SU-DHL-6 (cell line): ENCODE results near the gene IQCH.
"Not testable (repeated sequence)": the region's sequence is repeated elsewhere in the genome, so short reads cannot be mapped to it uniquely, and the experiment has no call there.

Experiments used
- H2AFZ ChIP-seq: fragments of 200-600 bp; sonication (generic); 2 replicates; pipeline ENCODE4 v1.6.1; 2014; ENCODE audit warnings: low read depth, mild to moderate bottlenecking, moderate library complexity, mixed read lengths, antibody characterized with exemption, low read length; ENCODE audit not compliant: severe bottlenecking
- H3F3A ChIP-seq: fragments of 200-600 bp; shearing (Covaris generic); 2 replicates; pipeline ENCODE4 v1.6.0; 2016; ENCODE audit warnings: antibody characterized with exemption, mild to moderate bottlenecking; ENCODE audit not compliant: insufficient read depth
- H3K27ac ChIP-seq: fragments of 200-600 bp; sonication (generic); 2 replicates; pipeline ENCODE4 v1.5.1; 2016; ENCODE audit warnings: low read depth, mild to moderate bottlenecking, low read length, moderate library complexity, mixed read lengths
- H3K27me3 ChIP-seq: fragments of 200-600 bp; sonication (generic), shearing (Covaris generic); 2 replicates; pipeline ENCODE4 v1.6.0; 2014; ENCODE audit warnings: mild to moderate bottlenecking, low read length
- H3K36me3 ChIP-seq: fragments of 200-600 bp; sonication (generic); 2 replicates; pipeline ENCODE4 v1.6.1; 2014; ENCODE audit warnings: mild to moderate bottlenecking, low read length, mixed read lengths
- H3K4me2 ChIP-seq: fragments of 300-600, 200-600 bp; shearing (Covaris generic), sonication (generic); 2 replicates; pipeline ENCODE4 v1.6.0; 2014; ENCODE audit warnings: low read length, low read depth, mild to moderate bottlenecking; ENCODE audit not compliant: poor library complexity, severe bottlenecking
- H3K4me3 ChIP-seq: fragments of 200-600 bp; sonication (generic); 2 replicates; pipeline ENCODE4 v1.5.1; 2014; ENCODE audit warnings: antibody characterized with exemption, low read length, mild to moderate bottlenecking, mixed read lengths; ENCODE audit not compliant: insufficient read depth, poor library complexity, severe bottlenecking
- H3K79me2 ChIP-seq: fragments of 200-600 bp; sonication (generic); 2 replicates; pipeline ENCODE4 v1.6.1; 2014; ENCODE audit warnings: mild to moderate bottlenecking, low read length, moderate library complexity; ENCODE audit not compliant: insufficient read depth
- H3K9ac ChIP-seq: fragments of 200-600 bp; sonication (generic); 2 replicates; pipeline ENCODE4 v1.7.0; 2014; ENCODE audit warnings: mild to moderate bottlenecking, low read length
- H3K9me2 ChIP-seq: fragments of 200-600 bp; sonication (generic); replicated peaks from 2 replicates; pipeline ENCODE4 v1.6.1; 2014; ENCODE audit warnings: low read length; ENCODE audit not compliant: insufficient read depth
- H3K9me3 ChIP-seq: fragments of 200-600 bp; sonication (generic); 2 replicates; pipeline ENCODE4 v1.6.1; 2014; ENCODE audit warnings: low read length, mixed read lengths; ENCODE audit not compliant: insufficient read depth
- H4K20me1 ChIP-seq: fragments of 200-600 bp; sonication (generic); 2 replicates; pipeline ENCODE4 v1.6.1; 2014; ENCODE audit warnings: low read depth, mild to moderate bottlenecking, antibody characterized with exemption, low read length, moderate library complexity, mixed read lengths
- EZH2phosphoT487 ChIP-seq: fragments of 200-600 bp; sonication (generic), shearing (Covaris generic); conservative IDR thresholded peaks from 2 replicates; pipeline ENCODE4 v1.6.1; 2018; ENCODE audit warnings: mild to moderate bottlenecking, antibody characterized with exemption, low read length, moderate library complexity, mixed read lengths
- TF ChIP-seq, protein P1 (sequence below): fragments of 200-600 bp; sonication (generic); IDR thresholded peaks from one replicate; pipeline ENCODE4 v1.5.1; 2017; ENCODE audit warnings: antibody characterized with exemption, mild to moderate bottlenecking, low read length, moderate library complexity; ENCODE audit not compliant: insufficient read depth, poor library complexity, severe bottlenecking

Gene IQCH

DNA sequence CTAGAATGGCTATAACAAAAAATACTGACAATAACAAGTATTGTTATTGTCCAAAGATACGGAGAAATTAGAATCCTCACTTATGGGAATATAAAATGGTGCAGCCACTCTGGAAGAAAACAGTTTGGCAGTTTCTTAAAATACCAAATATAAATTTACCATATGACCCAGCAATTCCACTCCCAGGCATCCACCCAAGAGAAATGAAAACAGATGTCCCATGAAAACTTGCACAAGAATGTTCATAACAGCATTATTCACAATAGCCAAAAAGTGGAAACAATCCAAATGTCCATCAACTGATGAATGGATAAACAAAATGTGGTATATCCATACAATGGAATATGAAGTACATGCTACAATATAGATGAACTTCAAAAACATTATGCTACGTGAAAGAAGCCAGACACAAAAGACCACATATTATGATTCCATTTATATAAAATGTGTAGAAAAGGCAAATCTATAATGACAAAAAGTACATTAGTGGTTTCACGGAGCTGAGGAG, 9.6 kb upstream of the IQCH start:
- Histone ChIP-seq H3K79me2 (peaks cover 69% of the 10 kb centered on the region), H2AFZ (no peak overlapping the region), H3F3A (0 out of 2 replicates have a peak, but pooled peaks cover 5% of the 10 kb centered on the region), H3K9ac (no peak overlapping the region), H3K9me2 (no peaks in the 10 kb centered on the region), H3K27ac (no peak overlapping the region), H3K36me3 (no peaks in the 10 kb centered on the region), H3K4me3 (no peak overlapping the region), H4K20me1 (0 out of 2 replicates have a peak, but pooled peaks cover 6% of the 10 kb centered on the region), H3K4me2 (no peak overlapping the region), H3K9me3 (no peaks in the 10 kb centered on the region), H3K27me3 (no peaks in the 10 kb centered on the region)
- no peak for TF ChIP-seq EZH2phosphoT487
- TF ChIP-seq, protein P1, sequence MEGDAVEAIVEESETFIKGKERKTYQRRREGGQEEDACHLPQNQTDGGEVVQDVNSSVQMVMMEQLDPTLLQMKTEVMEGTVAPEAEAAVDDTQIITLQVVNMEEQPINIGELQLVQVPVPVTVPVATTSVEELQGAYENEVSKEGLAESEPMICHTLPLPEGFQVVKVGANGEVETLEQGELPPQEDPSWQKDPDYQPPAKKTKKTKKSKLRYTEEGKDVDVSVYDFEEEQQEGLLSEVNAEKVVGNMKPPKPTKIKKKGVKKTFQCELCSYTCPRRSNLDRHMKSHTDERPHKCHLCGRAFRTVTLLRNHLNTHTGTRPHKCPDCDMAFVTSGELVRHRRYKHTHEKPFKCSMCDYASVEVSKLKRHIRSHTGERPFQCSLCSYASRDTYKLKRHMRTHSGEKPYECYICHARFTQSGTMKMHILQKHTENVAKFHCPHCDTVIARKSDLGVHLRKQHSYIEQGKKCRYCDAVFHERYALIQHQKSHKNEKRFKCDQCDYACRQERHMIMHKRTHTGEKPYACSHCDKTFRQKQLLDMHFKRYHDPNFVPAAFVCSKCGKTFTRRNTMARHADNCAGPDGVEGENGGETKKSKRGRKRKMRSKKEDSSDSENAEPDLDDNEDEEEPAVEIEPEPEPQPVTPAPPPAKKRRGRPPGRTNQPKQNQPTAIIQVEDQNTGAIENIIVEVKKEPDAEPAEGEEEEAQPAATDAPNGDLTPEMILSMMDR = no peak

DNA sequence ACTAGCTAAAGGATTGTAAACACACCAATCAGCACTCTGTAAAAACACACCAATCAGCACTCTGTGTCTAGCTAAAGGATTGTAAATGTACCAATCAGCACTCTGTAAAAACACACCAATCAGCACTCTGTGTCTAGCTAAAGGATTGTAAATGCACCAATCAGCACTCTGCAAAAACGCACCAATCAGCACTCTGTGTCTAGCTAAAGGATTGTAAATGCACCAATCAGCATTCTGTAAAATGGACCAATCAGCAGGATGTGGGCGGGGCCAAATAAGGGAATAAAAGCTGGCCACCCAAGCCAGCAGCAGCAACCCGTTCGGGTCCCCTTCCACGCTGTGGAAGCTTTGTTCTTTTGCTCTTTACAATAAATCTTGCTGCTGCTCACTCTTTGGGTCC, 8.0 kb upstream of the IQCH start:
- not testable (repeated sequence) for H3F3A ChIP-seq, H3K27me3 ChIP-seq

DNA sequence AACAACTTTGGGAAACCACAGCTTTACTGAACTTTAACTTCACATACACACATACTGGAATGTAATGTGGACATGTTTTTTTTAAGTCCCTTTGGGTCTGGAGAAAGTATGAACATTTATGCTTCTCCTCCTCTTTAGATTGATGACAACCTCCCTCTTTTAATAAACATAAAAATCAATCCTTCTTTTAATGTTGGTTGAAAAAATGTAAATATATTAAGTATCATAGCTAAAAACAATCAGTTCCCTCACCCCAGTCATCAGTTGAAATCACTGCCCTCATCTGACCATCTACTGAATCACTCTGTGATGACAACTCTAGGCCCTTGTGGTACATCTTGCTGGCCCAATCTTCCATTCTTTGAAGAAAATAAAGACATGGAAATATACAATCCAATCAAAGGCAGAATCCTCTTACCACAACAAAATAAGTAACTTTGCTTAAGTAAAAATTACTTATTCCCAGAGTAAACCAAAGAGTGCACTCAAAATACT, 6.5 kb upstream of the IQCH start:
- Histone ChIP-seq H3K4me3 (no peak overlapping the region), H3K9me2 (no peaks in the 10 kb centered on the region), H3K36me3 (no peaks in the 10 kb centered on the region), H3K27ac (no peak overlapping the region), H3K79me2 (peaks cover 85% of the 10 kb centered on the region), H2AFZ (no peak overlapping the region), H3F3A (peaks cover 6% of the 10 kb centered on the region; the same call in 1 of the 2 replicates), H3K27me3 (no peaks in the 10 kb centered on the region), H3K4me2 (no peak overlapping the region), H3K9me3 (no peaks in the 10 kb centered on the region), H3K9ac (no peak overlapping the region), H4K20me1 (no peaks in the 10 kb centered on the region)
- TF ChIP-seq EZH2phosphoT487 = no peak
- TF ChIP-seq, protein P1 = no peak

More for the DNA sequence above, 8.0 kb upstream of the IQCH start:
- not testable (repeated sequence) for H3K9me2 ChIP-seq, H3K9me3 ChIP-seq, H3K36me3 ChIP-seq, H3K4me3 ChIP-seq, H3K4me2 ChIP-seq, H2AFZ ChIP-seq, H4K20me1 ChIP-seq, H3K9ac ChIP-seq, H3K27ac ChIP-seq
- H3K79me2 ChIP-seq = peaks cover 81% of the 10 kb centered on the region

DNA sequence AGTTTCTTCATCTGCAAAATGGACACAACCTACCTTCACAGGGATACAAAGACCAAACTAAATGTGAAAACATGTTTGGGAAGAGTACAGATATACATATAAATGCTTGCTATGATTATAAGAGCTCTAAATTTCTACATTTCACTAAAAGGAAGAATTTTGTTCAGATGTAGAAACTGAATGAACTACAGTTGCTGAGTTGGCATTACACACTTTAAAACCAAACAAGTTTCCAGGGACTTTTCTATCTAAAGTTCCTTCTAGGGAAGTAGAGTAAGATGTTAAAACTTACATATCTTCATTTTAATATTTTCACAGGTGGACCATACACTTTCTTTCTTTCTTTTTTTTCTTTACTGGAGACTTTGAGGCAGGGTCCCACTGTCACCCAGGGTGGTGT, 4.8 kb upstream of the IQCH start:
- H3K4me2 ChIP-seq = no peak overlapping the region
- no peaks in the 10 kb centered on the region for H3K36me3 ChIP-seq
- peaks cover 79% of the 10 kb centered on the region for H3K79me2 ChIP-seq
- no peak overlapping the region for H3K9ac ChIP-seq
- H4K20me1 ChIP-seq = no peaks in the 10 kb centered on the region
- no peak overlapping the region for H3K27ac ChIP-seq
- H3K9me3 ChIP-seq = no peaks in the 10 kb centered on the region
- no peaks in the 10 kb centered on the region for H3K27me3 ChIP-seq
- H3K9me2 ChIP-seq = no peaks in the 10 kb centered on the region
- peaks cover 6% of the 10 kb centered on the region; the same call in 1 of the 2 replicates for H3F3A ChIP-seq
- no peak overlapping the region for H2AFZ ChIP-seq
- TF ChIP-seq, protein P1 = no peak
- no peak for TF ChIP-seq EZH2phosphoT487
- no peak overlapping the region for H3K4me3 ChIP-seq
